Upper lobe of right lung (tissue), 1 donor: ENCODE results near the gene PRF1. TPM values are rescaled to one million over a fixed set of nuclear protein-coding genes. Genes with fewer than 3 reads are reported as not detected.
"Not testable (repeated sequence)": the region's sequence is repeated elsewhere in the genome, so short reads cannot be mapped to it uniquely, and the experiment has no call there.

Experiments used
- ATAC-seq: fragments of 200-7000 bp; cut with Tn5 transposase; one replicate; pipeline ENCODE4 v1.9.1; 2020; ENCODE audit warnings: mild to moderate bottlenecking, moderate library complexity
- DNase-seq: peaks from one replicate; pipeline ENCODE4 v3.0.0-alpha.2; 2020
- H3K27ac ChIP-seq: fragments of 200-600 bp; one replicate; pipeline ENCODE4 v1.8.0; 2022
- H3K27me3 ChIP-seq: fragments of 200-600 bp; one replicate; pipeline ENCODE4 v1.8.0; 2022; ENCODE audit warnings: mild to moderate bottlenecking
- H3K36me3 ChIP-seq: fragments of 200-600 bp; one replicate; pipeline ENCODE4 v1.8.0; 2022
- H3K4me1 ChIP-seq: fragments of 200-600 bp; one replicate; pipeline ENCODE4 v1.8.0; 2022
- H3K4me3 ChIP-seq: fragments of 200-600 bp; one replicate; pipeline ENCODE4 v1.8.0; 2022; ENCODE audit warnings: mild to moderate bottlenecking
- H3K9me3 ChIP-seq: fragments of 200-600 bp; one replicate; pipeline ENCODE4 v1.8.0; 2022
- CTCF ChIP-seq: fragments of 200-600 bp; IDR thresholded peaks from one replicate; pipeline ENCODE4 v1.8.0; 2022; ENCODE audit warnings: antibody characterized with exemption
- intact Hi-C: fragments of 100-400 bp; cut with DNase I; formaldehyde crosslinking; loops from one replicate; pipeline ENCODE4 v1.11.0; 2022
- total RNA-seq: library from RNA; stranded (reverse); fragmentation: NEBNext Ultra II Directional; extraction: Animal tissue kit (Norgen Biotek cat#: 25700); gene quantifications from one replicate; pipeline ENCODE4 v1.2.1, GENCODE V29; 2021
- donor health status: DM: no; HTN: yes; CAD: no; lungs with severe emphysema.

Gene PRF1
- total RNA-seq, 1 donor from 2014 or later, result 32.3 TPM

- no peaks in the 10 kb centered on the region for H3K27me3 ChIP-seq
- H3K9me3 ChIP-seq, result no peaks in the 10 kb centered on the region
- no peak for TF ChIP-seq CTCF
- DNase-seq, result no peak
- intact Hi-C loops, result no loop called here
- no peaks in the 10 kb centered on the region for H3K4me1 ChIP-seq
- ATAC-seq, result no peak
- H3K4me3 ChIP-seq, result no peak overlapping the region
- H3K27ac ChIP-seq, result no peak overlapping the region
- H3K36me3 ChIP-seq, result no peaks in the 10 kb centered on the region
Observed at GRCh38 chr10:70615784-70616522, 13.4 kb upstream of the PRF1 start.

- DNase-seq (no peak), ATAC-seq (no peak)
- Histone ChIP-seq H3K4me1 (no peaks in the 10 kb centered on the region), H3K36me3 (no peaks in the 10 kb centered on the region), H3K9me3 (no peaks in the 10 kb centered on the region), H3K27ac (no peak overlapping the region), H3K4me3 (no peak overlapping the region), H3K27me3 (no peaks in the 10 kb centered on the region)
- intact Hi-C loops, result no loop called here
- TF ChIP-seq CTCF, result no peak
Observed at GRCh38 chr10:70615211-70615610, 12.7 kb upstream of the PRF1 start.

GRCh38 chr10:70614364-70614763 is 11.8 kb upstream of the PRF1 start:
- H3K27ac ChIP-seq, H3K4me1 ChIP-seq, H3K27me3 ChIP-seq, DNase-seq, intact Hi-C loops, H3K36me3 ChIP-seq, H3K9me3 ChIP-seq, H3K4me3 ChIP-seq, ATAC-seq: not testable (repeated sequence)

- no peak for TF ChIP-seq CTCF
- no peaks in the 10 kb centered on the region for H3K9me3 ChIP-seq
- no peak for DNase-seq
- intact Hi-C loops, result no loop called here
- no peak for ATAC-seq
- no peak overlapping the region for H3K4me3 ChIP-seq
- no peaks in the 10 kb centered on the region for H3K4me1 ChIP-seq
- no peak overlapping the region for H3K27ac ChIP-seq
- no peaks in the 10 kb centered on the region for H3K27me3 ChIP-seq
- no peaks in the 10 kb centered on the region for H3K36me3 ChIP-seq
Observed at GRCh38 chr10:70613941-70614340, 11.4 kb upstream of the PRF1 start.

GRCh38 chr10:70607936-70608335 is 5.4 kb upstream of the PRF1 start:
- Histone ChIP-seq H3K27me3 (no peaks in the 10 kb centered on the region), H3K27ac (no peak overlapping the region), H3K4me3 (no peak overlapping the region), H3K9me3 (no peaks in the 10 kb centered on the region), H3K4me1 (no peaks in the 10 kb centered on the region), H3K36me3 (no peaks in the 10 kb centered on the region)
- DNase-seq (no peak), ATAC-seq (no peak)
- TF ChIP-seq CTCF, result no peak
- intact Hi-C loops, result no loop called here

- no peak for TF ChIP-seq CTCF
- Histone ChIP-seq H3K27me3 (no peaks in the 10 kb centered on the region), H3K9me3 (no peaks in the 10 kb centered on the region), H3K27ac (no peak overlapping the region), H3K4me3 (no peak overlapping the region), H3K36me3 (no peaks in the 10 kb centered on the region), H3K4me1 (no peaks in the 10 kb centered on the region)
- intact Hi-C loops, result no loop called here
- DNase-seq (no peak), ATAC-seq (no peak)
Observed at GRCh38 chr10:70605161-70605560, 2.6 kb upstream of the PRF1 start.
